HG03280 (cell line): ENCODE results near the gene NF1.
"Not testable (repeated sequence)": the region's sequence is repeated elsewhere in the genome, so short reads cannot be mapped to it uniquely, and the experiment has no call there.

Experiments used
- ATAC-seq: cut with Tn5 transposase; IDR thresholded peaks from one replicate; pipeline ENCODE4 v1.9.1; 2021; ENCODE audit warnings: mild to moderate bottlenecking, moderate library complexity; ENCODE audit not compliant: unreplicated experiment

The NF1 gene

GRCh38 chr17:31094600-31095235 lies at the start of gene NF1:
NF1 (plus strand) TSS chr17:31094977; CDS start chr17:31095310, 333 bp downstream.
- peak; percentile 77 for ATAC-seq

GRCh38 chr17:31046856-31047425 lies 47.8 kb upstream of the NF1 start:
- not testable (repeated sequence) for ATAC-seq

- ATAC-seq, result no peak
These were observed 46.6 kb upstream of the NF1 start for GRCh38 chr17:31048142-31048541.

GRCh38 chr17:31048780-31049179 lies 46.0 kb upstream of the NF1 start:
- ATAC-seq, result no peak

- ATAC-seq, result no peak
These were observed 43.8 kb upstream of the NF1 start for GRCh38 chr17:31050948-31051347.

GRCh38 chr17:31051506-31051905 lies 43.3 kb upstream of the NF1 start:
- ATAC-seq, result no peak

GRCh38 chr17:31052187-31052889 lies 42.4 kb upstream of the NF1 start:
- ATAC-seq, result no peak

GRCh38 chr17:31053071-31053470 lies 41.7 kb upstream of the NF1 start:
- no peak for ATAC-seq

- ATAC-seq, result no peak
These were observed 40.0 kb upstream of the NF1 start for GRCh38 chr17:31054761-31055160.

- ATAC-seq, result no peak
These were observed 35.8 kb upstream of the NF1 start for GRCh38 chr17:31058976-31059375.

- no peak for ATAC-seq
These were observed 33.8 kb upstream of the NF1 start for GRCh38 chr17:31060791-31061550.

GRCh38 chr17:31061678-31062077 lies 33.1 kb upstream of the NF1 start:
- no peak for ATAC-seq

GRCh38 chr17:31062346-31062745 lies 32.4 kb upstream of the NF1 start:
- no peak for ATAC-seq

- no peak for ATAC-seq
These were observed 30.1 kb upstream of the NF1 start for GRCh38 chr17:31064707-31065106.

- ATAC-seq, result no peak
These were observed 27.0 kb upstream of the NF1 start for GRCh38 chr17:31067691-31068184.

- ATAC-seq, result no peak
These were observed 26.5 kb upstream of the NF1 start for GRCh38 chr17:31068291-31068690.

GRCh38 chr17:31072186-31072585 lies 22.6 kb upstream of the NF1 start:
- no peak for ATAC-seq

- no peak for ATAC-seq
These were observed 21.4 kb upstream of the NF1 start for GRCh38 chr17:31073411-31073810.

GRCh38 chr17:31074772-31075555 lies 19.8 kb upstream of the NF1 start:
- ATAC-seq, result no peak

GRCh38 chr17:31078290-31078689 lies 16.5 kb upstream of the NF1 start:
- ATAC-seq, result no peak

- no peak for ATAC-seq
These were observed 15.0 kb upstream of the NF1 start for GRCh38 chr17:31079731-31080130.
